Measurements from ENCODE around the gene ARVCF. TPM values are rescaled to one million over a fixed set of nuclear protein-coding genes. Genes with fewer than 3 reads are reported as not detected.

ARVCF gene
- polyA plus RNA-seq, 1 of the 3 experiments (the other 2 are of a cell fraction) = 27.4 TPM

- Histone ChIP-seq H3K4me3 (ENCODE audit: low read depth in 2 of 2, low read length in 1 of 2) (no peak overlapping the region), H3K4me2 (no peak overlapping the region), H2AFZ (ENCODE audit: low read depth) (no peak overlapping the region), H3K9me2 (no peaks in the 10 kb centered on the region), H3K36me3 (replicated peaks in 1 of 2; ENCODE audit: control insufficient read depth in 1 of 2, insufficient read depth in 2 of 2, low read length in 1 of 2) (no peaks in the 10 kb centered on the region), H3K9ac (no peak overlapping the region), H4K20me1 (ENCODE audit: insufficient read depth) (peaks cover 22% of the 10 kb centered on the region; the same call in 1 of the 2 replicates), H3K27me3 (ENCODE audit: insufficient read depth) (no peaks in the 10 kb centered on the region), H3K9me3 (no peaks in the 10 kb centered on the region), H3K4me1 (ENCODE audit: control insufficient read depth in 1 of 2, insufficient read depth in 2 of 2, low read depth in 1 of 2, low read length in 1 of 2) (peaks cover 0 to 29% of the 10 kb centered on the region in 2 experiments; a peak in 1 of 4 replicates), H3K79me2 (ENCODE audit: insufficient read depth) (peaks cover 56% of the 10 kb centered on the region), H3K27ac (ENCODE audit: low read depth in 2 of 2, low read length in 1 of 2) (no peak overlapping the region), H3F3A (replicated peaks; ENCODE audit: insufficient read depth) (no peaks in the 10 kb centered on the region)
- WGBS (ENCODE audit: low lambda C conversion rate) = 85% methylated on average over 11 of the region's 13 CpGs
- TF ChIP-seq CTCF (IDR thresholded peaks at IDR 0.05) (no peak), NRF1 (IDR thresholded peaks at IDR 0.05; ENCODE audit: low read depth, low read length) (no peak), MAX (IDR thresholded peaks at IDR 0.05; ENCODE audit: low read depth) (no peak), USF2 (IDR thresholded peaks at IDR 0.05; ENCODE audit: borderline replicate concordance, low read depth, low read length) (no peak), NFIC (IDR thresholded peaks at IDR 0.05; ENCODE audit: borderline replicate concordance) (no peak), SIN3A (IDR thresholded peaks at IDR 0.05; ENCODE audit: borderline replicate concordance, low read depth, low read length) (no peak), REST (IDR thresholded peaks at IDR 0.05; ENCODE audit: low read depth, low read length) (no peak), SMC3 (IDR thresholded peaks at IDR 0.05; ENCODE audit: low read depth, low read length) (no peak), FOXJ3 (CRISPR knock-in tag; IDR thresholded peaks at IDR 0.05) (no peak), TCF12 (IDR thresholded peaks at IDR 0.05) (no peak), ZBTB33 (IDR thresholded peaks at IDR 0.05; ENCODE audit: borderline replicate concordance, low read depth) (no peak), IRF3 (IDR thresholded peaks at IDR 0.05; ENCODE audit: low read depth, low read length) (no peak), TEAD4 (IDR thresholded peaks at IDR 0.05; ENCODE audit: borderline replicate concordance, insufficient read depth) (no peak), JUND (IDR thresholded peaks at IDR 0.05) (no peak), RAD21 (IDR thresholded peaks at IDR 0.05; ENCODE audit: low read length) (no peak), RFX5 (IDR thresholded peaks at IDR 0.05; ENCODE audit: low read length) (no peak), GATA2 (CRISPR knock-in tag; IDR thresholded peaks at IDR 0.05) (no peak), GABPA (IDR thresholded peaks at IDR 0.05; ENCODE audit: low read depth) (no peak), EP300 (IDR thresholded peaks at IDR 0.05; ENCODE audit: borderline replicate concordance in 1 of 2, low read depth in 1 of 2, low read length in 1 of 2) (no peak)
- ChIA-PET CTCF (no interaction called here), POLR2A (no interaction called here)
- no peak for DNase-seq
Measured at GRCh38 chr22:20024225-20024624, 7.6 kb upstream of the ARVCF start.

Data from SK-N-SH (cell line).